Measurements from ENCODE around the gene CTLA4. TPM values are rescaled to one million over a fixed set of nuclear protein-coding genes. Genes with fewer than 3 reads are reported as not detected.

The CTLA4 gene
- total RNA-seq, 2 experiments from 2014 or later = not detected

DNA sequence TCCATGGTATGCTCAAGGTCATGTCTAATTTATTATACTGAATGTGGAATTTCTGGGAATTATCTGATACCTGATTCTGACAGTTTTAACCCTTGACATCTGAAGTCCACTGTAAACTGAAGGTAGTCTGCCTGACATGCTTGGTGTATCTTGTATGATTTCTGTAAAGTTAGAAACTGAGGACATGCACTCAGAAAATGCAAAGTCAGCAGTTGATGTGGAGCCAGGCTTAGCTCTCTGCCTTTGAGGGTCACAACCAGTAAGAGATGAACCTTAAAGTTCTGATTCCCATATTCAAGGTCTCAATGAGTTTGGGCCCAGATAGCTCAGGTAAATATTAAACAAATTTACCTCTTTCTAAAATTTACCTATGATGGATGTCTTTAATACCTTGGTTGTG is 12.3 kb upstream of the CTLA4 start:
- Histone ChIP-seq H2AFZ (ENCODE audit: low read length) (no peak overlapping the region), H3K4me2 (ENCODE audit: low read length) (no peak overlapping the region), H3K4me3 (ENCODE audit: low read depth, low read length, poor library complexity, severe bottlenecking) (no peak overlapping the region), H3K9me3 (ENCODE audit: low read length) (no peaks in the 10 kb centered on the region), H3K27ac (ENCODE audit: low read depth, low read length, poor library complexity, severe bottlenecking) (no peak overlapping the region), H4K20me1 (ENCODE audit: insufficient read depth, low read length) (no peaks in the 10 kb centered on the region), H3K9me2 (ENCODE audit: insufficient read depth, low read length) (no peaks in the 10 kb centered on the region), H3K4me1 (ENCODE audit: insufficient read depth, low read length, poor library complexity, severe bottlenecking) (no peaks in the 10 kb centered on the region), H3K79me2 (ENCODE audit: insufficient read depth, low read depth, low read length) (no peaks in the 10 kb centered on the region), H3K36me3 (ENCODE audit: insufficient read depth, low read length) (no peaks in the 10 kb centered on the region)
- ChIA-PET CTCF (ENCODE audit: unreplicated experiment) (no interaction called here), POLR2A (no interaction called here)
- BruUV-seq (replicated peaks) = no TSS peak
- intact Hi-C loops (cut with micrococcal nuclease; ENCODE audit: unreplicated experiment) = no loop called here
- DNase-seq (ENCODE audit: low spot score) = no peak
- TF ChIP-seq EZH2phosphoT487 (IDR thresholded peaks at IDR 0.05; ENCODE audit: borderline replicate concordance, low read depth, low read length) = no peak
- TF ChIP-seq, protein P1, sequence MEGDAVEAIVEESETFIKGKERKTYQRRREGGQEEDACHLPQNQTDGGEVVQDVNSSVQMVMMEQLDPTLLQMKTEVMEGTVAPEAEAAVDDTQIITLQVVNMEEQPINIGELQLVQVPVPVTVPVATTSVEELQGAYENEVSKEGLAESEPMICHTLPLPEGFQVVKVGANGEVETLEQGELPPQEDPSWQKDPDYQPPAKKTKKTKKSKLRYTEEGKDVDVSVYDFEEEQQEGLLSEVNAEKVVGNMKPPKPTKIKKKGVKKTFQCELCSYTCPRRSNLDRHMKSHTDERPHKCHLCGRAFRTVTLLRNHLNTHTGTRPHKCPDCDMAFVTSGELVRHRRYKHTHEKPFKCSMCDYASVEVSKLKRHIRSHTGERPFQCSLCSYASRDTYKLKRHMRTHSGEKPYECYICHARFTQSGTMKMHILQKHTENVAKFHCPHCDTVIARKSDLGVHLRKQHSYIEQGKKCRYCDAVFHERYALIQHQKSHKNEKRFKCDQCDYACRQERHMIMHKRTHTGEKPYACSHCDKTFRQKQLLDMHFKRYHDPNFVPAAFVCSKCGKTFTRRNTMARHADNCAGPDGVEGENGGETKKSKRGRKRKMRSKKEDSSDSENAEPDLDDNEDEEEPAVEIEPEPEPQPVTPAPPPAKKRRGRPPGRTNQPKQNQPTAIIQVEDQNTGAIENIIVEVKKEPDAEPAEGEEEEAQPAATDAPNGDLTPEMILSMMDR (conservative IDR thresholded peaks at IDR 0.05; ENCODE audit: low read length) = no peak

GRCh38 chr2:203857656-203858055 is 9.9 kb upstream of the CTLA4 start:
- Histone ChIP-seq H2AFZ (ENCODE audit: low read length) (no peak overlapping the region), H3K79me2 (ENCODE audit: insufficient read depth, low read depth, low read length) (no peaks in the 10 kb centered on the region), H3K9me3 (ENCODE audit: low read length) (no peaks in the 10 kb centered on the region), H3K4me3 (ENCODE audit: low read depth, low read length, poor library complexity, severe bottlenecking) (no peak overlapping the region), H3K9me2 (ENCODE audit: insufficient read depth, low read length) (no peaks in the 10 kb centered on the region), H3K27ac (ENCODE audit: low read depth, low read length, poor library complexity, severe bottlenecking) (no peak overlapping the region), H3K4me1 (ENCODE audit: insufficient read depth, low read length, poor library complexity, severe bottlenecking) (peaks cover 10% of the 10 kb centered on the region), H3K4me2 (ENCODE audit: low read length) (no peak overlapping the region), H4K20me1 (ENCODE audit: insufficient read depth, low read length) (no peaks in the 10 kb centered on the region), H3K36me3 (ENCODE audit: insufficient read depth, low read length) (no peaks in the 10 kb centered on the region)
- TF ChIP-seq EZH2phosphoT487 (IDR thresholded peaks at IDR 0.05; ENCODE audit: borderline replicate concordance, low read depth, low read length) = no peak
- TF ChIP-seq, protein P1 (conservative IDR thresholded peaks at IDR 0.05; ENCODE audit: low read length) = no peak
- POLR2A ChIA-PET = interaction anchor here (0.5 to 1.2 kb wide), 2 partner anchors 10 to 349 kb away, joined by 3 read pairs; no protein-coding TSS in a partner anchor
- no TSS peak for BruUV-seq (replicated peaks)
- intact Hi-C loops (cut with micrococcal nuclease; ENCODE audit: unreplicated experiment) = no loop called here
- CTCF ChIA-PET (ENCODE audit: unreplicated experiment) = no interaction called here
- no peak for DNase-seq (ENCODE audit: low spot score)

- Histone ChIP-seq H4K20me1 (ENCODE audit: insufficient read depth, low read length) (no peaks in the 10 kb centered on the region), H3K27ac (ENCODE audit: low read depth, low read length, poor library complexity, severe bottlenecking) (no peak overlapping the region), H2AFZ (ENCODE audit: low read length) (no peak overlapping the region), H3K4me1 (ENCODE audit: insufficient read depth, low read length, poor library complexity, severe bottlenecking) (peaks cover 10% of the 10 kb centered on the region), H3K36me3 (ENCODE audit: insufficient read depth, low read length) (no peaks in the 10 kb centered on the region), H3K79me2 (ENCODE audit: insufficient read depth, low read depth, low read length) (no peaks in the 10 kb centered on the region), H3K9me3 (ENCODE audit: low read length) (no peaks in the 10 kb centered on the region), H3K9me2 (ENCODE audit: insufficient read depth, low read length) (no peaks in the 10 kb centered on the region), H3K4me2 (ENCODE audit: low read length) (no peak overlapping the region), H3K4me3 (ENCODE audit: low read depth, low read length, poor library complexity, severe bottlenecking) (no peak overlapping the region)
- CTCF ChIA-PET (ENCODE audit: unreplicated experiment) = no interaction called here
- DNase-seq (ENCODE audit: low spot score) = no peak
- no TSS peak for BruUV-seq (replicated peaks)
- intact Hi-C loops (cut with micrococcal nuclease; ENCODE audit: unreplicated experiment) = no loop called here
- POLR2A ChIA-PET = interaction anchor here (0.5 to 1.2 kb wide), 2 partner anchors 11 to 350 kb away, joined by 3 read pairs; no protein-coding TSS in a partner anchor
- TF ChIP-seq, protein P1 (conservative IDR thresholded peaks at IDR 0.05; ENCODE audit: low read length) = peak; percentile 58
- no peak for TF ChIP-seq EZH2phosphoT487 (IDR thresholded peaks at IDR 0.05; ENCODE audit: borderline replicate concordance, low read depth, low read length)
These were observed 9.4 kb upstream of the CTLA4 start for GRCh38 chr2:203858176-203858575.

All from OCI-LY7 (cell line).